ENCODE measurements around the gene SMAGP.
"Not testable (repeated sequence)": the region's sequence is repeated elsewhere in the genome, so short reads cannot be mapped to it uniquely, and the experiment has no call there.

Gene SMAGP

DNA sequence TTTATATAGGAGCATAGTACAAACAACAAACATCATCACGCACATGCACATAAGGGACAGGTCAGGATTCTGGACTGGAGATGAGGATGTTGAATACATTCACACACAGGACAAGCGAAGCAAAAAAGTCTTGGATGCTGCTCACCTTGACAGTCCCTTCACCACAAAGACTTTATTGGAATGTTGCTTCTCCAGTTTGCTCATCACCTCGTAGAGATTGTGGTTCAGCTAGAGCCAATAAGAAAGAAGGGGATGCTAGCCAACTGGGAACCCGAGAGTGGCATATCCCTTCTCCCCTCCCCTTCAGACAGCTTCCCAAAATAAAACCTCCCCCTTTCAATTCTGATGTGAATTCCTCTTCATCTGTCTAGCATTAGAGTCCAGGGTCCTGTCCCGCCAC lies 25.4 kb upstream of the SMAGP start:
- TF ChIP-seq, protein P1, sequence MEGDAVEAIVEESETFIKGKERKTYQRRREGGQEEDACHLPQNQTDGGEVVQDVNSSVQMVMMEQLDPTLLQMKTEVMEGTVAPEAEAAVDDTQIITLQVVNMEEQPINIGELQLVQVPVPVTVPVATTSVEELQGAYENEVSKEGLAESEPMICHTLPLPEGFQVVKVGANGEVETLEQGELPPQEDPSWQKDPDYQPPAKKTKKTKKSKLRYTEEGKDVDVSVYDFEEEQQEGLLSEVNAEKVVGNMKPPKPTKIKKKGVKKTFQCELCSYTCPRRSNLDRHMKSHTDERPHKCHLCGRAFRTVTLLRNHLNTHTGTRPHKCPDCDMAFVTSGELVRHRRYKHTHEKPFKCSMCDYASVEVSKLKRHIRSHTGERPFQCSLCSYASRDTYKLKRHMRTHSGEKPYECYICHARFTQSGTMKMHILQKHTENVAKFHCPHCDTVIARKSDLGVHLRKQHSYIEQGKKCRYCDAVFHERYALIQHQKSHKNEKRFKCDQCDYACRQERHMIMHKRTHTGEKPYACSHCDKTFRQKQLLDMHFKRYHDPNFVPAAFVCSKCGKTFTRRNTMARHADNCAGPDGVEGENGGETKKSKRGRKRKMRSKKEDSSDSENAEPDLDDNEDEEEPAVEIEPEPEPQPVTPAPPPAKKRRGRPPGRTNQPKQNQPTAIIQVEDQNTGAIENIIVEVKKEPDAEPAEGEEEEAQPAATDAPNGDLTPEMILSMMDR (IDR thresholded peaks at IDR 0.05; ENCODE audit: low read depth, low read length, missing control alignments), result no peak
- DNase-seq (ENCODE audit: low read depth), result no peak
- no peak overlapping the region for H3K4me3 ChIP-seq (ENCODE audit: low read depth, low read length)

DNA sequence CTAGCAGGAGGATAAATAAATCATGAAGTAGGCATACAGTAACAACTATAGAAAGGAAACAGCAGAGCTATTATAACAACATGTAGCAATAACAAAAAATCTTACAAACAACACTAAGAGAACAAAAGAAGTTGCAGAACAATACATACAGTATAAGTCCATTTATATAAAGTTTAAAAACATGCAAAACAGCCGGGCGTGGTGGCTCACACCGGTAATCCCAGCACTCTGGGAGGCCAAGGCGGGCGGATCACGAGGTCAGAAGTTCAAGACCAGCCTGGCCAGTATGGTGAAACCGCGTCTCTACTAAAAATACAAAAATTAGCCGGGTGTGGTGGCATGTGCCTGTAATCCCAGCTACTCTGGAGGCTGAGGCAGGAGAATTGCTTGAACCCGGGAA lies 23.9 kb upstream of the SMAGP start:
- H3K4me3 ChIP-seq (ENCODE audit: low read depth, low read length); DNase-seq (ENCODE audit: low read depth): not testable (repeated sequence)

DNA sequence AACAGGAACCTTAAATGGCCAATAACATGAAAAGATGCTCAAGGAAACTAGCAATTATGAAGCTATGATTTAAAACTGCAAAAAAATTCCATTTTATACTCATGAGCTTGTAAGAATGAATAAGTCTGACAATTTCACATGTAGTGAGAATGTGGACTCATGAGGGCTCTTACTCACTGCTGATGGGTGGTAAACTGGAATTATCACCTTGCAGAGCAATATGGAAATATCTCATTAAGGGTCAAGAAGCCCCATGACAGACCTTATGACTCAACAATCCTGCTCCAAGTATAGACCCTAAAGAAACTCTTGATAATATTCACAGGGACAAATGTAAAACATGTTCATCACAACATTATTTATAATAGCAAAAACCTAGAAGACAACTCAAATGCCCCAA lies 23.5 kb upstream of the SMAGP start:
- H3K4me3 ChIP-seq (ENCODE audit: low read depth, low read length), result no peak overlapping the region
- DNase-seq (ENCODE audit: low read depth), result no peak
- TF ChIP-seq, protein P1 (IDR thresholded peaks at IDR 0.05; ENCODE audit: low read depth, low read length, missing control alignments), result no peak

DNA sequence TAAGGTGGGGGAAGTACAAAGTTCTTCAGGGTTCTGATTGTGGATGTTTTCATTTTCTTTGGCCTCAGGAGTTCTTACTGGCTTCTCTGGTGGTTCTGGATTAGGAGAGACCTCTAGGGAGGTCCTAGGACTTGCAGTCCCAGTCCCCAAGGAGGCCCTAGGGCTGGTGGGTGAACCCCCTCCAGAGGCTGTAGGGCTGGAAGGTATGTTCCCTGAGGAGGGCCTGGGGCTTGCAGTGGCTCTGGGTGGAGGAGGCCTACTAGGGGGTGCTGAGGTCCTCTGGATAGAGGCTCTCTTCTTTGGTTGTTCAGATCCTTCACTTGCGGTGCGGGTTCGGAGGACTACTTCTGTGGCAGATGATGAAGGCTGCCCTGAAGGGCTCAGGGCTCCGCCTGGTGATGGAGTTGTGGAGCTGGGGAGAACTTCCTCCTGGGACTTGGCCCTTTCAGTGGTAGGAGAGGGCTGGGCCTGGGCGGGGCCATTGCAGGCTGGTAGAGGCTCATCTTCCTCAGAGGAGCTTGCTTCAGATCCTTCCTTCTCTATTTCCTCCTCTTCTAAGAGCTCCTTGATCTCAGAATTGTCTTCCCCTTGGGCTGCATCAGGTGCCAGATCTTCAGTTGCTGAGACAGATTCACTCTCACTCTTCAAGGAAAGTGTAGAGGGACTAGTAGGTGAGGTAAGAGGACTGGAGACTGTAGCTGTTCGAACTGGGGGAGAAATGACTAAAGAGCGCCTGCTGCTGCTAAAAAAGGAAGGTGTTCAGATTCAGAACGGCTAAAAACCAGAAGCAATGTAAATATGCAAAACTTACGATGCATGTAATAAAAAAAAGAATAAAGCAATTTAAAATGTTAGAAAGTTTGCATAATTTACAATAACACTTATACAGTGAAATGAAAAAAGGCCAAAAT lies 21.6 kb upstream of the SMAGP start:
- DNase-seq (ENCODE audit: low read depth), result peak; percentile 30
- TF ChIP-seq, protein P1 (IDR thresholded peaks at IDR 0.05; ENCODE audit: low read depth, low read length, missing control alignments), result peak; percentile 33

DNA sequence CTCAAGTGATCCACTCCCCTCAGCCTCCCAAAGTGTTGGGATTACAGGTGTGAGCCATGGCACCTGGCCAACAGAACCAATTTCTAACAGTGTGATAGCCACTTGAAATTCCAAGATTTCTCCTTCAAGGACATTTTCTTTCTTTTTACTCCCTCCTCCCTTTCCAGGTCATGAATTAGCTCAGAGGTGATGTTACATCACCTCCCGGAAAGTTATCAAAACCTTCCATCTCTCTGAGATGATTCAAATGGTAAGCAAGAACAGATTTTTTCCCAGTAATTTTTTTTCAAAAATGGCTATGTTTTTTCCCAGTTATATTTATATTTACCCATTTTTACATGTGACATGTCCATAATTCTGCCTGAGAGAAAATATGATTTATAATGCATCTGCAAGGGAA lies 15.6 kb upstream of the SMAGP start:
- TF ChIP-seq, protein P1 (IDR thresholded peaks at IDR 0.05; ENCODE audit: low read depth, low read length, missing control alignments), result no peak
- H3K4me3 ChIP-seq (ENCODE audit: low read depth, low read length), result no peak overlapping the region
- no peak for DNase-seq (ENCODE audit: low read depth)

More for the DNA sequence above, 21.6 kb upstream of the SMAGP start:
- not testable (repeated sequence) for H3K4me3 ChIP-seq (ENCODE audit: low read depth, low read length)

DNA sequence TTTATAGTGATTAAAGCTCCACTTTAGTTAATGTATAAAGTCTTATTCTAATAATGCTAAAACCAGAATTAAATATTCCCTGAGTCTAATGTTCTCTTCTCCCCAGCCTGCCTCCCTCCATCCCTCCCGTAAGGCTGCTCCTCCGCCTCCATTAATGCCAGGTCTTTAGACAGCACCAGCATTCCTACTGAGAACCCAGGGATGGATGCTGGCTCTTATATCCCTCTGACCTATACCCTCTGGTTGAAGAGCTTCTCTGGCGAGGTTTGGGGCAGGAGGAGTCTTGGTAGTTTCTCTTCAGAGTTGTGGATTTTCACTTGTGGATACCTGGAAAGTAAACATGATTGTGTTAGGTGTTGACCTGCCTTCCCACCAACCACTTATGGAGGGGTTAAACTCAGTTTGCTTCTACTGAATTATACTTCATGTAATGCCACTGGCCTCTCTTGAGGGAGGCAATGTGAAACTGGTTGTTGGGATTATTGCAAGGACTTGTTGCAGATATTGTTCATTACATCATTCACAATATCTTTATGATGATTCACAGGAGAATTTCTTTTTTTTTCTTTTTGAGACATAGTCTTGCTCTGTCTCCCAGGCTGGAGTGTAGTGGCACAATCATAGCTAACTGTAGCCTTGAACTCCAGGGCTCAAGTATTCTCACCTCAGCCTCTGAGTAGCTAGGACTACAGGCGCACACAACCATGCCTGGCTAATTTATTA lies 11.1 kb upstream of the SMAGP start:
- no peak for DNase-seq (ENCODE audit: low read depth)
- TF ChIP-seq, protein P1 (IDR thresholded peaks at IDR 0.05; ENCODE audit: low read depth, low read length, missing control alignments), result no peak
- no peak overlapping the region for H3K4me3 ChIP-seq (ENCODE audit: low read depth, low read length)

DNA sequence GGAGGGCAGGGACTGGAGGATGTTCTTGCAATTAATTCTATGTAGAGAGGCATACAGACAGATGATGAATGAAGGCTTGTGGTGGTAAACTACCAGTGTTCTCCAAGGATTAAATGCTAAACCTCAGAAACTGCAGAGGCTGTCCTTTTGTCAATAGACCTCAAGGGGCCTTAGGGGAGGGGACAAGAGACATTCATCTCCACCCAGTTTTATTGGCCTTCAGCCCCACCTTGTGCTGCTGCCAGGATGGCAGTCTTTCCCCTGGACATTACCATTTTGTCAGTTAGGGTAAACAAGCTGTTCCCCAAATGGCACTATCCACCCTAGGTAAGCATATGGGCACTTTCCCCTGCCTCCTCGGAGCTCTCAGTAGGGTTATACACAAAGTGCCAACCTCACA lies 4.9 kb upstream of the SMAGP start:
- H3K4me3 ChIP-seq (ENCODE audit: low read depth, low read length), result no peak overlapping the region
- TF ChIP-seq, protein P1 (IDR thresholded peaks at IDR 0.05; ENCODE audit: low read depth, low read length, missing control alignments), result no peak
- DNase-seq (ENCODE audit: low read depth), result no peak

DNA sequence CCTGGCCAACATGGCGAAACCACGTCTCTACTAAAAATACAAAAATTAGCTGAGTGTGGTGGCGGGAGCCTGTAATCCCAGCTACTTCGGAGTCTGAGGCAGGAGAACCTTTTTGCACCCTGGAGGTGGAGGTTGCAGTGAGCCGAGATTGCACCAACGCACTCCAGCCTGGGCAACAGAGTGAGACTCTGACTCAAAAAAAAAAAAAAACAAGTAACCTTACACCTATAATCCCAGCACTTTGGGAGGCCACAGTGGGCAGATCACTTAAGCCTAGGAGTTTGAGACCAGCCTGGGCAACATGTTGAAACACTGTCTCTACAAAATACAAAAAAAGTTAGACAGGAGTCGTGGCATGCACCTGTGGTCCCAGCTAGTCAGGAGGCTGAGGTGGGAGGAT lies 2.6 kb upstream of the SMAGP start:
- not testable (repeated sequence) for DNase-seq (ENCODE audit: low read depth); H3K4me3 ChIP-seq (ENCODE audit: low read depth, low read length)

Measured in GM12864 (cell line).